ELF-1 (cell line): ENCODE measurements around the gene ATXN10.

Experiments
- DNase-seq: peaks from one replicate; pipeline ENCODE4 v3.0.0-alpha.2; 2016; ENCODE audit warnings: low read depth, low spot score

ATXN10 gene

DNA sequence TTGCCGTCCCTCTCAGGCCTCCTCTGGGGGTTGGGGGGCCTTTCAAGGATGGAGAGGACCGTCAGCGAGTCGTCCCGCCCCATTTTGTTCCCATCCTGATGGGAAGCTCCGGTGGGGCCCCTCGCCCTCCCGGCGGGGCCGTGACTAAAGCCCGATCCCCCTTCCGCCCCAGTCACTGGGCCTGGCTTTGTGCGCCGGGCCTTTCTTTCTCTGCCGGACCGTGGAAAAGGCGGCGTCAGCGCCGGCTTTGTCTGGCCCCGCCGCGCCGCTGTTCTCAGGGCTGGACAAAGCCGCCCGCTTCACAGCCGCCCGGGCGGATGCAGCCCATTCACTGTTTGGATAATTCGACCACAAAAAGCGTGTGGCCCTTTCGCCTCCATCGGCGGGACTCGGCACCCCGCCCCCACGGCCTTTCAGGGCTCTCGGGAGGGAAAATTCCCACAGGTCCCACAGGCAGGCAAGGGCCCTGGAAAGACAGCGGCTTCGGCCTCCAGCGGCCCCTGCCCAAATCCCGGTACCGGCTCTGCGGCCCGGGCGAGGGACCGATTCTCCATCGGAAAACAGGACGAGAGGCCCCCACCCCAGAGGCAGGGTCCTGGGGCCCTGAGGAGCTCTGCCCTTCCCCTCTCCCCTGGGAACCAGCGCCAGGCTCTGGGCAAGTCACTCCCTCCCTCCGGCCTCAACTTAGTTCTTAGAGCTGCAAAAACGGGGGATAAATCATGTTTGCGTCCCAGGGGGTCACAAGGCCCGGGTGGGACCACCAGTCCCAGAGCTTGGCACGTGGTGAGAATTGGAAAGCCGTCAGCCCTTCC, 218.1 kb downstream of the ATXN10 start:
- peak; percentile 47 for DNase-seq

DNA sequence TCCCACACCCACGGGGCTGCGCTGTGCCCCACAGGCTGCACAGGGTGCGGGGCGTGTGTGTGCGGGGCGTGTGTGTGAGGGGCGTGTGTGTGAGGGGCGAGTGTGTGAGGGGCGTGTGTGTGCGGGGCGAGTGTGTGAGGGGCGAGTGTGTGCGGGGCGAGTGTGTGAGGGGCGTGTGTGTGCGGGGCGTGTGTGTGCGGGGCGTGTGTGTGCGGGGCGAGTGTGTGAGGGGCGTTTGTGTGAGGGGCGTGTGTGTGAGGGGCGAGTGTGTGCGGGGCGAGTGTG, 218.7 kb downstream of the ATXN10 start:
- no peak for DNase-seq

DNA sequence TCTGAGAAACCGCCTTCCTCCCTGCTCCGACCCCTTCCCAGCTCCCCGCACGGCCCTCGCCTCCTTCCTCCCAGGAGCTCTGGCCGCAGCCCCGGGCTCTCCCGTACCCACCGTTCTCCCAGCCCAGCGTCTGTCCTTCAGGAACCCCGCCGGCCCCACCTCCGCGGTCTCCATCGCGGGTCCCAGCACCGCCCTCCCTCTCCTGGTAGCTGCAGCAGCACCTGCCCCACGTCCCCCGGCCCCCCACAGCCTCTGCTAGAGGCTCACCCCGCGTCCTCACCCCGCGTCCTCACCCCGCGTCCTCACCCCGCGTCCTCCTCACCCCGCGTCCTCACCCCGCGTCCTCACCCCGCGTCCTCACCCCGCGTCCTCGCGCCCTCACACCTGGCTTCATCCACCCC, 219.4 kb downstream of the ATXN10 start:
- DNase-seq, result no peak

DNA sequence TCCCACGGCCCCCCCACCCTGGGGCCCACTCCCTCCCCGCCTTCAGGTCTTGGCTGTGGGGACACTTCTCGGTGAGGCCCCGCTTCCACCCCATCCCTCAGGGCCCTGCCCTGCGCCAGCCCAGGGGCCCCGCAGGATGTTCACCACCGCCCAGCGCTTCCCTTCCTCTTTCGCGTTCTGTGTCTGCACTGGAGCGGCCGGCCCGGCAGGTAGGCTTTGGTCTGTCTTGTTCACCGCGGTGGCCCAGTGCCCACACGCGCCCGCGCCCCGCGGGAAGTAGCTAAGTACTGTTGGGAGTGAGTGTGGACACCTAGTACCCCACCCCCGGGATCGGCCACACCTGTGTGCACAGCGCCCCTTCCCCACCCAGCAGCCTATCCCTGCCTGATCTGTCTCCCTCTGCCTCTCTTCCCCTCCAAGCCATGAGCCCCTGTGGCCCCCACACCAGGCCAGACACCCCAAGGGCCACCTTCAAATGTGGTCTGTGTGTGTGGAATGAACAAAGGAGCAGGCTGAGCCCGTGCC, 219.9 kb downstream of the ATXN10 start:
- DNase-seq, result no peak

DNA sequence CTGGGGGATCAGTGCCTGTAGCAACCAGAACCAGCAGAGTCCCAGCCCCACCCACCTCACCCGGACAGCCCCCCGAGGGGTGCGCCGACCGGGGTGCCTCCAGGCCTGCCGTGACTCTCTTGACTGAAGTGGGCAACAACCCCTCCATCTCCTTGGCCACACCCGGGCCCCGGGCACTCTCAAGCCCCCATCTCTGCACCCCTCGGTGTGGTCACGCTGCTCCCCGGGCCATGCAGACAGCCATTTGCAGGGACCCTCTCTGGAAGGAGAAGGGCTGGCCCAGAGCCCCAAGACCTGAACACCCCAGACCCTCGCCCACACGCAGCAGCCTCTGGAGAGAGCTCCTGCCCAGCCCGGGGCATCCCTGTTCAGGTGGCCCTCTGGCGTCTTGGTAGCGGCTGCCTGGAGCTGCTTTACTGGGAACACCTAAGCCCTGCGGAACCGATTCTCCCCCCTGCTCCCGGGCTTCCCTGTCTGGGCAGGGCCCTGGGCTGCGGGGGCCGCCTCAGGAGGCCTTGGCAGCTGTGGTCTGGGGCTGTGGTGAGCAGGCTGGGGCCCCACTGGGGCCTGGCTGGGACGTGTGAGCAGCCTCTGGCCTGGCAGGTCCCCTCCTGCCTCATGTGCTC, 220.5 kb downstream of the ATXN10 start:
- DNase-seq, result no peak

DNA sequence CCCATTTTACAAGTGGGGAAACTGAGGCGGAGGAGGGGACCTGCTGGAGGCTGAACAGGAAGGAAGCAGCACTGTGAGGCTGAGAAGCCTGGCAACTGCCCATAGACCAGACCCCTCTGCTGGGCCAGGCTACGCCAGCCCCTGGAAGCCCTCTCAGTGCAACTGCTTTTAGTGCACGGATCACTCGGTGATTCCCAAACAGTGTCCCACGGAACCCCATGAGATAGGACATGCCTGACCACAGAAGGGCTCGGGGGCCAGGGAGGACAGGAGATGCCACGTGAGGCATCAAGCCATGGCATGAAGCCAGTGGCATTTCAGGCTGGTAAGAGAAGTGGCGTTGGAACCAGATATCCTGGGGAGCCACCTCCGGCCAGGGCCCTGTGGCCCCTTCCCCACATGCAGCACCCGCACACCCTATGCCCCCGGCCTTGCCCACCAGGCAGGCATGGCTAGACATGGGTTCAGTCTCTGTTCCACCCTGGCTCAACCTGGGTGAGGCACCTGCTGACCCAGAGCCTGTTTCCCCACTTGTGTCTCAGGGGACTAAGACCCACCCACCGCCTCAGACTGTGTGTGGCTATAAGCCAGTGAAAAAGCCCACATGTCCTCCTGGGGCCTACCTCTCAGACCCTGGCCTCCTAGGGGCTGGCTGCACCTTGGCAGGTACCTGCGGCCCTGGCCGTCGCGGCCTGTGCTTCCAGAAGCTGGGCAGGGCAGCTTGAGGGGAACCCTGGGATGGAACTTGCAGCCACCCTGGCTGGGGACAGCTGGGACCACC, 221.2 kb downstream of the ATXN10 start:
- no peak for DNase-seq

DNA sequence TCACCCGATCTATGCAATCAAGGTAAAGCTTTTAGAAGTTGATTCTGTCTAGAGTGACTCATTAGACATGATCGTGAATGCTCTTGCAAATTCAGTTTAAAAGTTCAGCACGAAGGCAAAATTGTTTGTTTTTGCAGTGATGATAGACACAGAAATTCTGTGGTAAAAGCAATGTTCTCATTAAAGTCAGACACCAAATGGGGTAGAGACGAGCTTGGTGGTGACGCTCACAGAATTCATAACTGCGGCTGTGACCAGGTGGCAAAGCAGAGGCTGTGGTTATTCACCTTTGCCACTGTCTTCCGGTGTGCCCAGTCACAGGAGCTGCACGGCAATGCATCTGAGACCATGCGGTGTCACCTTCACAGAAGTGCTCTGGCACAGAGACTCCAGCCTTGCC, 221.9 kb downstream of the ATXN10 start:
- DNase-seq, result no peak
